ENCODE measurements around the gene SIAH2. TPM values are rescaled to one million over a fixed set of nuclear protein-coding genes. Genes with fewer than 3 reads are reported as not detected.

SIAH2 gene
- total and polyA plus RNA-seq, 7 experiments from 2014 or later: 13.9 to 39.2 (median 27.4) TPM

GRCh38 chr3:150765949-150766720, 3.2 kb upstream of the SIAH2 start:
- peaks cover 0 to 1% (median 0%) of the 10 kb centered on the region in 11 donors for H3K9me3 Mint-ChIP-seq
- no peak overlapping the region for H3K4me3 ChIP-seq (ENCODE audit: low read length)
- no peaks in the 10 kb centered on the region for H3K27me3 ChIP-seq (ENCODE audit: control insufficient read depth in 2 of 2, insufficient read depth in 2 of 2, low read length in 2 of 2)
- H3K36me3 Mint-ChIP-seq: peaks cover 0 to 3% (median 0%) of the 10 kb centered on the region in 5 donors
- no peak for ATAC-seq
- peak overlapping the region in 2 of 9 donors; percentile 36 to 40 for H3K27ac Mint-ChIP-seq
- H3K4me3 Mint-ChIP-seq: peak overlapping the region in 1 of 10 donors; percentile 44
- peaks cover 0 to 3% (median 0%) of the 10 kb centered on the region in 3 experiments for H3K36me3 ChIP-seq (ENCODE audit: control insufficient read depth in 2 of 3, insufficient read depth in 3 of 3, low read length in 3 of 3)
- peaks cover 4 to 8% of the 10 kb centered on the region in 2 donors for H3K4me1 ChIP-seq (ENCODE audit: control insufficient read depth in 2 of 2, insufficient read depth in 2 of 2, low read length in 2 of 2)
- DNase-seq: peak in 1 of 9 donors; percentile 44
- no peaks in the 10 kb centered on the region for H3K27me3 Mint-ChIP-seq
- intact Hi-C loops (cut with micrococcal nuclease): loop anchor here in 1 of 2 donors (10.0 kb wide), 3 partner anchors 1509 to 1771 kb away; partner anchors contain the start of gene GYG1
- CTCF ChIA-PET: interaction anchor here (0.6 kb wide), 2 partner anchors 46 to 231 kb away, joined by 3 to 4 read pairs; no protein-coding TSS in a partner anchor
- peaks cover 12 to 40% (median 20%) of the 10 kb centered on the region in 7 donors for H3K4me1 Mint-ChIP-seq
- POLR2A ChIA-PET: interaction anchor here (5.7 kb wide), 1 partner anchor 219 kb away, joined by 70 read pairs; the partner anchor contains the start of genes EIF2A and SERP1
- H3K9me3 ChIP-seq (ENCODE audit: control insufficient read depth in 2 of 3, low read length in 3 of 3): no peaks in the 10 kb centered on the region
- no peak overlapping the region for H3K27ac ChIP-seq (ENCODE audit: low read depth, low read length)

- H3K9me3 ChIP-seq (ENCODE audit: control insufficient read depth in 2 of 3, low read length in 3 of 3): no peaks in the 10 kb centered on the region
- POLR2A ChIA-PET: interaction anchor here (0.6 to 6.5 kb wide), 7 partner anchors 9 to 1443 kb away, joined by 3 to 70 read pairs (median 5); partner anchors contain the start of genes EIF2A, SELENOT and SERP1
Measured at GRCh38 chr3:150764967-150765366, 2.0 kb upstream of the SIAH2 start.

GRCh38 chr3:150764566-150764965, 1.6 kb upstream of the SIAH2 start:
- Histone ChIP-seq H3K27ac (ENCODE audit: low read depth, low read length) (peak overlapping the region; percentile 99), H3K9me3 (ENCODE audit: control insufficient read depth in 2 of 3, low read length in 3 of 3) (no peaks in the 10 kb centered on the region), H3K4me3 (ENCODE audit: low read length) (no peak overlapping the region), H3K36me3 (ENCODE audit: control insufficient read depth in 2 of 3, insufficient read depth in 3 of 3, low read length in 3 of 3) (peaks cover 0 to 3% (median 0%) of the 10 kb centered on the region in 3 experiments), H3K27me3 (ENCODE audit: control insufficient read depth in 2 of 2, insufficient read depth in 2 of 2, low read length in 2 of 2) (no peaks in the 10 kb centered on the region), H3K4me1 (ENCODE audit: control insufficient read depth in 2 of 2, insufficient read depth in 2 of 2, low read length in 2 of 2) (peaks cover 13 to 18% of the 10 kb centered on the region in 2 donors)
- H3K9me3 Mint-ChIP-seq: peaks cover 0 to 1% (median 0%) of the 10 kb centered on the region in 11 donors
- no peak for ATAC-seq
- H3K27ac Mint-ChIP-seq: peak overlapping the region; percentile 26 to 100 (median 100)
- peaks cover 0 to 11% (median 0%) of the 10 kb centered on the region in 5 donors for H3K36me3 Mint-ChIP-seq
- H3K4me3 Mint-ChIP-seq: peak overlapping the region in 9 of 10 donors; percentile 39 to 99 (median 98)
- ChIA-PET POLR2A (interaction anchor here (0.6 to 6.5 kb wide), 12 partner anchors 8 to 1443 kb away, joined by 3 to 70 read pairs (median 6); partner anchors contain the start of genes EIF2A, SELENOT and SERP1), CTCF (interaction anchor here (0.7 to 2.0 kb wide), 5 partner anchors 23 to 1595 kb away, joined by 3 to 8 read pairs (median 4); no protein-coding TSS in a partner anchor)
- no peaks in the 10 kb centered on the region for H3K27me3 Mint-ChIP-seq
- H3K4me1 Mint-ChIP-seq: peaks cover 22 to 50% (median 36%) of the 10 kb centered on the region in 7 donors
- intact Hi-C loops (cut with micrococcal nuclease): loop anchor here (1.0 to 10.0 kb wide), 11 partner anchors 101 to 1770 kb away; partner anchors contain the start of genes COMMD2 (in 1 of the 2), GYG1 (in 1 of the 2), HLTF (in 1 of the 2) and RNF13 (in 1 of the 2)
- DNase-seq: no peak

More at GRCh38 chr3:150764967-150765366, 2.0 kb upstream of the SIAH2 start:
- CTCF ChIA-PET: interaction anchor here (0.5 to 2.0 kb wide), 4 partner anchors 23 to 1595 kb away, joined by 3 to 8 read pairs (median 6); no protein-coding TSS in a partner anchor
- H3K4me1 Mint-ChIP-seq: peaks cover 21 to 46% (median 32%) of the 10 kb centered on the region in 7 donors
- no peak overlapping the region for H3K27ac ChIP-seq (ENCODE audit: low read depth, low read length)
- peak overlapping the region in 8 of 9 donors; percentile 99 to 100 (median 100) for H3K27ac Mint-ChIP-seq
- DNase-seq (no peak), ATAC-seq (no peak)
- H3K36me3 Mint-ChIP-seq: peaks cover 0 to 10% (median 0%) of the 10 kb centered on the region in 5 donors
- peaks cover 0 to 1% (median 0%) of the 10 kb centered on the region in 11 donors for H3K9me3 Mint-ChIP-seq
- H3K4me3 Mint-ChIP-seq: peak overlapping the region in 5 of 10 donors; percentile 39 to 99 (median 98)
- intact Hi-C loops (cut with micrococcal nuclease): loop anchor here (1.0 to 10.0 kb wide), 11 partner anchors 100 to 1770 kb away; partner anchors contain the start of genes COMMD2 (in 1 of the 2), GYG1 (in 1 of the 2), HLTF (in 1 of the 2) and RNF13 (in 1 of the 2)
- no peaks in the 10 kb centered on the region for H3K27me3 ChIP-seq (ENCODE audit: control insufficient read depth in 2 of 2, insufficient read depth in 2 of 2, low read length in 2 of 2)
- H3K4me3 ChIP-seq (ENCODE audit: low read length): no peak overlapping the region
- H3K27me3 Mint-ChIP-seq: no peaks in the 10 kb centered on the region
- peaks cover 13 to 14% of the 10 kb centered on the region in 2 donors for H3K4me1 ChIP-seq (ENCODE audit: control insufficient read depth in 2 of 2, insufficient read depth in 2 of 2, low read length in 2 of 2)
- peaks cover 0 to 3% (median 0%) of the 10 kb centered on the region in 3 experiments for H3K36me3 ChIP-seq (ENCODE audit: control insufficient read depth in 2 of 3, insufficient read depth in 3 of 3, low read length in 3 of 3)

- intact Hi-C loops (cut with micrococcal nuclease): loop anchor here (1.0 to 10.0 kb wide), 23 partner anchors 20 to 1769 kb away; partner anchors contain the start of genes EIF2A (in 2 of the 2), ERICH6 (in 2 of the 2), RNF13 (in 2 of the 2) and SELENOT (in 2 of the 2)
- H3K4me1 ChIP-seq (ENCODE audit: control insufficient read depth in 2 of 2, insufficient read depth in 2 of 2, low read length in 2 of 2): peaks cover 17 to 22% of the 10 kb centered on the region in 2 donors
- peak overlapping the region; percentile 99 for H3K27ac ChIP-seq (ENCODE audit: low read depth, low read length)
- ChIA-PET CTCF (interaction anchor here (0.9 to 2.0 kb wide), 6 partner anchors 11 to 219 kb away, joined by 3 to 8 read pairs (median 4); no protein-coding TSS in a partner anchor), POLR2A (interaction anchor here (0.6 to 6.5 kb wide), 23 partner anchors 8 to 447 kb away, joined by 3 to 70 read pairs (median 5); partner anchors contain the start of genes EIF2A, ERICH6, GPR171 and SELENOT)
- H3K36me3 ChIP-seq (ENCODE audit: control insufficient read depth in 2 of 3, insufficient read depth in 3 of 3, low read length in 3 of 3): peaks cover 0 to 3% (median 0%) of the 10 kb centered on the region in 3 experiments
- peak overlapping the region; percentile 97 to 99 (median 98) for H3K4me3 Mint-ChIP-seq
- H3K27ac Mint-ChIP-seq: peak overlapping the region; percentile 99 to 100 (median 100)
- no peaks in the 10 kb centered on the region for H3K27me3 Mint-ChIP-seq
- H3K4me3 ChIP-seq (ENCODE audit: low read length): peak overlapping the region; percentile 81
- H3K27me3 ChIP-seq (ENCODE audit: control insufficient read depth in 2 of 2, insufficient read depth in 2 of 2, low read length in 2 of 2): no peaks in the 10 kb centered on the region
- no peaks in the 10 kb centered on the region for H3K9me3 ChIP-seq (ENCODE audit: control insufficient read depth in 2 of 3, low read length in 3 of 3)
- peaks cover 0 to 17% (median 0%) of the 10 kb centered on the region in 5 donors for H3K36me3 Mint-ChIP-seq
- ATAC-seq (peak; percentile 21), DNase-seq (peak in 2 of 9 donors; percentile 40 to 64)
- H3K9me3 Mint-ChIP-seq: peaks cover 0 to 1% (median 0%) of the 10 kb centered on the region in 11 donors
- peaks cover 22 to 56% (median 42%) of the 10 kb centered on the region in 7 donors for H3K4me1 Mint-ChIP-seq
Measured at GRCh38 chr3:150763841-150764483, 993 bp upstream of the SIAH2 start.

GRCh38 chr3:150762662-150763121, 277 bp downstream of the SIAH2 start:
- Histone ChIP-seq H3K36me3 (ENCODE audit: control insufficient read depth in 2 of 3, insufficient read depth in 3 of 3, low read length in 3 of 3) (peaks cover 0 to 3% (median 0%) of the 10 kb centered on the region in 3 experiments), H3K27me3 (ENCODE audit: control insufficient read depth in 2 of 2, insufficient read depth in 2 of 2, low read length in 2 of 2) (no peaks in the 10 kb centered on the region), H3K4me1 (ENCODE audit: control insufficient read depth in 2 of 2, insufficient read depth in 2 of 2, low read length in 2 of 2) (peaks cover 22 to 25% of the 10 kb centered on the region in 2 donors), H3K27ac (ENCODE audit: low read depth, low read length) (peak overlapping the region; percentile 99), H3K9me3 (ENCODE audit: control insufficient read depth in 2 of 3, low read length in 3 of 3) (no peaks in the 10 kb centered on the region), H3K4me3 (ENCODE audit: low read length) (peak overlapping the region; percentile 81)
- peak overlapping the region in 4 of 9 donors; percentile 88 to 100 (median 92) for H3K27ac Mint-ChIP-seq
- ATAC-seq (no peak), DNase-seq (peak in 1 of 9 donors; percentile 15)
- POLR2A ChIA-PET: interaction anchor here (0.5 to 6.5 kb wide), 18 partner anchors 10 to 1438 kb away, joined by 3 to 70 read pairs (median 6); partner anchors contain the start of genes COMMD2, EIF2A, ERICH6 and GPR171
- CTCF ChIA-PET: interaction anchor here (1.4 to 1.9 kb wide), 2 partner anchors 102 to 218 kb away, joined by 4 read pairs; no protein-coding TSS in a partner anchor
- intact Hi-C loops (cut with micrococcal nuclease): loop anchor here (1.0 to 10.0 kb wide), 23 partner anchors 22 to 1768 kb away; partner anchors contain the start of genes EIF2A (in 2 of the 2), ERICH6 (in 2 of the 2), RNF13 (in 2 of the 2) and SELENOT (in 2 of the 2)
- H3K9me3 Mint-ChIP-seq: peaks cover 0 to 1% (median 0%) of the 10 kb centered on the region in 11 donors
- peaks cover 0 to 24% (median 6%) of the 10 kb centered on the region in 5 donors for H3K36me3 Mint-ChIP-seq
- H3K4me3 Mint-ChIP-seq: peak overlapping the region in 9 of 10 donors; percentile 23 to 99 (median 96)
- no peaks in the 10 kb centered on the region for H3K27me3 Mint-ChIP-seq
- H3K4me1 Mint-ChIP-seq: peaks cover 28 to 65% (median 51%) of the 10 kb centered on the region in 7 donors

Measured in naive thymus-derived CD4-positive, alpha-beta T cell (primary cell).